Cardiac fibroblast (primary cell): ENCODE results near the gene TBX6.
A peak's percentile ranks its signal among the peaks of the same experiment; 100 is the strongest.
"Not testable (repeated sequence)": the region's sequence is repeated elsewhere in the genome, so short reads cannot be mapped to it uniquely, and the experiment has no call there.

Source experiments
- DNase-seq, 2 donors: peaks; one replicate each; pipeline versions ENCODE4 v3.0.0 to v3.0.0-alpha.2; 2010; ENCODE audit warnings: low read depth in 2 of 2
- H3K4me3 ChIP-seq, 2 donors: replicated peaks in 1 of 2; 1 replicate in 1 of 2; 2 replicates in 1 of 2; pipeline ENCODE4 v1.5.1; 2011; ENCODE audit warnings: low read depth in 2 of 2, low read length in 2 of 2, mild to moderate bottlenecking in 2 of 2, moderate library complexity in 1 of 2
- CTCF ChIP-seq: IDR thresholded peaks from one replicate; pipeline ENCODE4 v1.5.1; 2011; ENCODE audit warnings: low read depth, mild to moderate bottlenecking, low read length, inconsistent platforms

TBX6 gene

GRCh38 chr16:30117768-30118167, 26.0 kb upstream of the TBX6 start:
- DNase-seq = no peak
- H3K4me3 ChIP-seq = no peak overlapping the region

GRCh38 chr16:30116291-30117207, 24.8 kb upstream of the TBX6 start:
- no peak overlapping the region for H3K4me3 ChIP-seq
- DNase-seq = no peak
- TF ChIP-seq CTCF = no peak

More at GRCh38 chr16:30117768-30118167, 26.0 kb upstream of the TBX6 start:
- no peak for TF ChIP-seq CTCF

GRCh38 chr16:30115238-30115637, 23.5 kb upstream of the TBX6 start:
- no peak overlapping the region for H3K4me3 ChIP-seq
- TF ChIP-seq CTCF = no peak
- DNase-seq = no peak

- H3K4me3 ChIP-seq, DNase-seq: not testable (repeated sequence)
Observed at GRCh38 chr16:30114833-30115232, 23.1 kb upstream of the TBX6 start.

GRCh38 chr16:30114411-30114810, 22.7 kb upstream of the TBX6 start:
- TF ChIP-seq CTCF = no peak
- H3K4me3 ChIP-seq = no peak overlapping the region
- no peak for DNase-seq

GRCh38 chr16:30113711-30114333, 22.1 kb upstream of the TBX6 start:
- DNase-seq = peak in 1 of 2 donors; percentile 33
- H3K4me3 ChIP-seq = no peak overlapping the region
- TF ChIP-seq CTCF = no peak

- TF ChIP-seq CTCF = no peak
- DNase-seq = no peak
- H3K4me3 ChIP-seq = no peak within 1 kb of the TSS
Observed at GRCh38 chr16:30113031-30113710, 21.4 kb upstream of the TBX6 start, which contains the start of gene GDPD3. Gene GDPD3, minus strand, starts transcription at chr16:30113537. Its CDS starts 59 bp downstream, at chr16:30113478.
